RWPE1 (cell line): ENCODE results near the gene TMED9.

Experiments used
- CTCF ChIA-PET: fragments of 350-600 bp; sonication (Branson Sonifier 250); formaldehyde crosslinking; extraction: SDS; loops from one replicate; lab custom pipeline; 2021; lab: Yijun Ruan, JAX
- POLR2A ChIA-PET: fragments of 400-600 bp; formaldehyde crosslinking; extraction: SDS; loops from one replicate; lab custom pipeline; 2020; ENCODE audit warnings: antibody characterized with exemption; ENCODE audit not compliant: low non-redundant PET; lab: Yijun Ruan, JAX
- DNase-seq: peaks from one replicate; pipeline ENCODE4 v3.0.0; 2012; ENCODE audit warnings: low spot score
- H3K27ac ChIP-seq: fragments of 450-650 bp; 2 replicates; pipeline ENCODE4 v1.5.1; 2017
- TF ChIP-seq, protein P1 (sequence below): fragments of 450-650 bp; conservative IDR thresholded peaks from 2 replicates; pipeline ENCODE4 v1.5.1; 2017; ENCODE audit warnings: low read depth, mild to moderate bottlenecking

Gene TMED9

DNA sequence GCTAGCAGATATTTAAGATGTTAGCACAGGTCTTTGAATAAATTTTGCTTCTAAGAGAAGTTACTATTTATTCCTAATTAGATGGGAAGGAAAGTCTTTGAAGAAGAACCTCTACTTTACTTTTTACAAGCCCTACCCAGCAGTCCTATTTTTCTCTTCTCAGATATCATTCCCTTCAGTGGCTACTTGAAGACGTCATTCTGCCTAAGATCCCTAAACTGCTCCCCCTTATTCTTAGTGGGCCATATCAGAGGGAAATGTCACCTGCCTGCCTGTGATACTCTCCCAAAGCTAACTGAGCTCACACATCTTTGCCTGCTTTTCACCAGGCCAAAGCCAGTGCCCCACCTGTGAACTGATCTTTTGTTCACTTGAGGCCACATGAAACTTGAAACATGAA, 16.5 kb upstream of the TMED9 start:
- no peak for DNase-seq
- ChIA-PET CTCF (interaction anchor here (0.7 kb wide), 1 partner anchor 38 kb away, joined by 4 read pairs; no protein-coding TSS in a partner anchor), POLR2A (no interaction called here)
- TF ChIP-seq, protein P1, sequence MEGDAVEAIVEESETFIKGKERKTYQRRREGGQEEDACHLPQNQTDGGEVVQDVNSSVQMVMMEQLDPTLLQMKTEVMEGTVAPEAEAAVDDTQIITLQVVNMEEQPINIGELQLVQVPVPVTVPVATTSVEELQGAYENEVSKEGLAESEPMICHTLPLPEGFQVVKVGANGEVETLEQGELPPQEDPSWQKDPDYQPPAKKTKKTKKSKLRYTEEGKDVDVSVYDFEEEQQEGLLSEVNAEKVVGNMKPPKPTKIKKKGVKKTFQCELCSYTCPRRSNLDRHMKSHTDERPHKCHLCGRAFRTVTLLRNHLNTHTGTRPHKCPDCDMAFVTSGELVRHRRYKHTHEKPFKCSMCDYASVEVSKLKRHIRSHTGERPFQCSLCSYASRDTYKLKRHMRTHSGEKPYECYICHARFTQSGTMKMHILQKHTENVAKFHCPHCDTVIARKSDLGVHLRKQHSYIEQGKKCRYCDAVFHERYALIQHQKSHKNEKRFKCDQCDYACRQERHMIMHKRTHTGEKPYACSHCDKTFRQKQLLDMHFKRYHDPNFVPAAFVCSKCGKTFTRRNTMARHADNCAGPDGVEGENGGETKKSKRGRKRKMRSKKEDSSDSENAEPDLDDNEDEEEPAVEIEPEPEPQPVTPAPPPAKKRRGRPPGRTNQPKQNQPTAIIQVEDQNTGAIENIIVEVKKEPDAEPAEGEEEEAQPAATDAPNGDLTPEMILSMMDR: no peak
- no peak overlapping the region for H3K27ac ChIP-seq

DNA sequence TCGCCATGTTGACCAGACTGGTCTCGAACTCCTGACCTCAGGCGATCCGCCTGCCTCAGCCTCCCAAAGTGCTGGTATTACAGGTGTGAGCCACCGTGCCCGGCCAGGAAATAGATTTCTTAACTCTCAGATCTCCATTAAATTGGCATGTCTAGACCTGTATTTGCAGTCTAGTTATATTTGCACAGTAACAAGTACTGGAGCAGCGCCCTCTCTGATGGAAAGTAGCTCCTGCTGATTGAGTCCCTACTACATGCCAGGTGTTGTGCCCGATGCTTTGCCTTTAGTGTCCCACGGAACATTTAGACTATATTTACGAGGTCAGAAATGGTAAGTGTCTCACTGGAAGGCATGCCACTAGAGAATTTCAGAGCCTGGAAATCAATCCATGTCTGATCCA, 15.8 kb upstream of the TMED9 start:
- ChIA-PET CTCF (no interaction called here), POLR2A (no interaction called here)
- no peak for DNase-seq
- TF ChIP-seq, protein P1: no peak
- H3K27ac ChIP-seq: no peak overlapping the region

DNA sequence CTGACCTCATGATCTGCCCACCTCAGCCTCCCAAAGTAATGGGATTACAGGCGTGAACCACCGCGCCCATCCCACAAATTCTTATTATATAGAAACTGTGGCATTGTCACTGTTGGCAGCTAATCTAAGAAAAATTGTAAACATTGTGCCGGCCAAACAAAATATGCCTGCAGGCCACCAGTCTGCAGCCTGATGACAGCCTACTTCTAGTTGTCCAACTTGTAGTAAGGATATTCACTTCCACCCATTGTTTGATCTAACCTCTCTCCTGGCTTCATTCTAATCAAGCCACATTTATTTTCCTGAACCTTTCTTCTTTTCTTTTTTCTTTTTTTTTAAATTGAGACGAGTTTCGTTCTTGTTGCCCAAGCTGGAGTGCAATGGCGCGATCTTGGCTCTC, 13.7 kb upstream of the TMED9 start:
- no peak overlapping the region for H3K27ac ChIP-seq
- TF ChIP-seq, protein P1: no peak
- ChIA-PET POLR2A (no interaction called here), CTCF (no interaction called here)
- no peak for DNase-seq

DNA sequence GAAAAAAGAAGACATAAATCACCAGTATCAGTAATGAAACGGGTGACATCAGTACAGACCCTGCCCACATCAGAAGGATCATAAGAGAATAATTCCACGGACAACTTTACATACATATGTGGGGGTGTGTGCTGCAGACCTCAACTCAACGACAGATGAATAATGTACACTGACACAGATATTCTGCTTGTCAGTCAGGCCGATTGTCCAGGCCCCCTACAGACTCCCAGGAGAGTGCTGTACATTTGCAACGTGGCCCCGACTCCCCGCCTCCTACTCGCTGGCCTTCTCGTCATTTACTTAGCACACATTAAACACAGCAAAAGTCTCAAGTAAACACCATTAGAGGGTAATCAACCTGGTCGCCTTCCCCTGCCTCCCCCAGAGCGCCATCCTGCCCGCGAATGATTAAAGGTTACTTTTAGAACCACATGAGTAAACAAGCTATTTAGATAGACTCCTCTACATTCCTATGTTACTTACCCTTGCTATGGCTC, 3.5 kb upstream of the TMED9 start:
- CTCF ChIA-PET: interaction anchor here (0.6 kb wide), 1 partner anchor 44 kb away, joined by 5 read pairs; no protein-coding TSS in a partner anchor
- no peak for DNase-seq
- POLR2A ChIA-PET: interaction anchor here (0.6 kb wide), 1 partner anchor 15 kb away, joined by 11 read pairs; no protein-coding TSS in a partner anchor
- no peak overlapping the region for H3K27ac ChIP-seq
- TF ChIP-seq, protein P1: no peak

DNA sequence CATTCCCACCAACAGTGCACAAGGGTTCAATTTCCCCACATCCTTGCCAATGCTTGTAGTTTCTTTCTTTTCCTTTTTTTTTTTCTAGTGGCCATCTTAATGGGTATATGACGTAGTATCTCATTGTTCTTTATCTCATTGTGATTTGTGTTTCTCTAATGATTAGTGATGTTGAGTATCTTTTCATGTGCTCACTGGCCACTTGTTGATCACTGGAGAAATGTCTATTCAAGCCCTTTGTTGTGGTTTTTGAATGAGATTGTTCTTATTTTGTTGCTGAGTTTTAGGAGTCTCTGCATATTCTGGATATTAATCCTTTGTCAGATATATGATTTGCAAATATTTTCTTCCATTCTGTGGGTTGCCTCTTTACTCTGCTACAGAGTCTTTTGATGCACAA, 1.6 kb upstream of the TMED9 start:
- CTCF ChIA-PET: no interaction called here
- POLR2A ChIA-PET: no interaction called here
- TF ChIP-seq, protein P1: no peak

DNA sequence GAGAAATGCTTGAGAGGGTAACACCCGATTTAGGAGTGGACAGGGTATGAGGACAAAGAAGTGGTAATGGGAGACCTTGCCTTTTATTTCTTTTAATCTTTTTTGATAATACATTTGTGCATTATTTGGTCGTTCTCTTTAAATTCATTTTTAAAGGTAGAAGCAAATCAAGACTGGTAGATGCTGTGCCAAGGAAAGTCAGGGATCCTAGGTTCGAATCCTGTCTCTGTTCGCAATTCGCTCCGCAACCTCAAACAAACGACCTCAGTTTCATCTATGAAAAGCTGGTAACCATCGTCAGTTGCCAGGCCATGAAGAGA, 353 bp upstream of the TMED9 start:
- TF ChIP-seq, protein P1: no peak
- no peak overlapping the region for H3K27ac ChIP-seq
- ChIA-PET CTCF (interaction anchor here (0.6 to 1.2 kb wide), 2 partner anchors 16 to 591 kb away, joined by 3 to 5 read pairs; no protein-coding TSS in a partner anchor), POLR2A (interaction anchor here (1.0 kb wide), 1 partner anchor 38 kb away, joined by 3 read pairs; no protein-coding TSS in a partner anchor)
- no peak for DNase-seq

More for the DNA sequence above, 1.6 kb upstream of the TMED9 start:
- DNase-seq: no peak
- no peak overlapping the region for H3K27ac ChIP-seq
